ENCODE data around the gene RREB1. TPM values are rescaled to one million over a fixed set of nuclear protein-coding genes. Genes with fewer than 3 reads are reported as not detected.

RREB1 gene
- total RNA-seq, 1 experiment from 2014 or later, result 30.7 TPM

DNA sequence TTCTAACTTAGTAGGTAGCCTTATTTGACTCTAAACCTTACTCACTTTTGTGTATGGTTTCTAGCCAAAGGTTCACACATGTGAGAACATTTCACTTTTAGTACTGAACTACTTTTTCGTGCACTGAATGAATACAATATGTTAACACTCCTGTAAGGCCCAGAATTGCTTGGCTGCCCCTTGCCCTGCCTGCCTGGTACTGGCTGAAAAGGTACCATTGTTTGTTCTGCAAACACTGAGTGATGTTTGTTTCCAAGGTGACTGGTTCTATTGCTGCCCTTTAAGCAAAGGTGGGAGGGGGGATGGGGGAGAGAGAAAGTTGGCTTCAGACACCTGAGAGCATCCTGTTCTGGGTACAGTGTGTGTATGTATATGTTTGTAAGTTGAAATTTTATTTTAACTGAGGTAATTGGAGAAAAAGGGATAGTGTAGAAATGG, 31.2 kb downstream of the RREB1 start:
- ChIA-PET POLR2A (no interaction called here), CTCF (no interaction called here)
- TF ChIP-seq POLR2AphosphoS5 (IDR thresholded peaks at IDR 0.05; ENCODE audit: low read depth, low read length) (no peak), SIN3A (IDR thresholded peaks at IDR 0.05; ENCODE audit: borderline replicate concordance, insufficient read depth, low read depth, low read length) (no peak), TCF7L2 (IDR thresholded peaks at IDR 0.05; ENCODE audit: low read depth, low read length) (no peak)
- TF ChIP-seq, protein P1, sequence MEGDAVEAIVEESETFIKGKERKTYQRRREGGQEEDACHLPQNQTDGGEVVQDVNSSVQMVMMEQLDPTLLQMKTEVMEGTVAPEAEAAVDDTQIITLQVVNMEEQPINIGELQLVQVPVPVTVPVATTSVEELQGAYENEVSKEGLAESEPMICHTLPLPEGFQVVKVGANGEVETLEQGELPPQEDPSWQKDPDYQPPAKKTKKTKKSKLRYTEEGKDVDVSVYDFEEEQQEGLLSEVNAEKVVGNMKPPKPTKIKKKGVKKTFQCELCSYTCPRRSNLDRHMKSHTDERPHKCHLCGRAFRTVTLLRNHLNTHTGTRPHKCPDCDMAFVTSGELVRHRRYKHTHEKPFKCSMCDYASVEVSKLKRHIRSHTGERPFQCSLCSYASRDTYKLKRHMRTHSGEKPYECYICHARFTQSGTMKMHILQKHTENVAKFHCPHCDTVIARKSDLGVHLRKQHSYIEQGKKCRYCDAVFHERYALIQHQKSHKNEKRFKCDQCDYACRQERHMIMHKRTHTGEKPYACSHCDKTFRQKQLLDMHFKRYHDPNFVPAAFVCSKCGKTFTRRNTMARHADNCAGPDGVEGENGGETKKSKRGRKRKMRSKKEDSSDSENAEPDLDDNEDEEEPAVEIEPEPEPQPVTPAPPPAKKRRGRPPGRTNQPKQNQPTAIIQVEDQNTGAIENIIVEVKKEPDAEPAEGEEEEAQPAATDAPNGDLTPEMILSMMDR (IDR thresholded peaks at IDR 0.05), result no peak
- TF ChIP-seq, protein P2, sequence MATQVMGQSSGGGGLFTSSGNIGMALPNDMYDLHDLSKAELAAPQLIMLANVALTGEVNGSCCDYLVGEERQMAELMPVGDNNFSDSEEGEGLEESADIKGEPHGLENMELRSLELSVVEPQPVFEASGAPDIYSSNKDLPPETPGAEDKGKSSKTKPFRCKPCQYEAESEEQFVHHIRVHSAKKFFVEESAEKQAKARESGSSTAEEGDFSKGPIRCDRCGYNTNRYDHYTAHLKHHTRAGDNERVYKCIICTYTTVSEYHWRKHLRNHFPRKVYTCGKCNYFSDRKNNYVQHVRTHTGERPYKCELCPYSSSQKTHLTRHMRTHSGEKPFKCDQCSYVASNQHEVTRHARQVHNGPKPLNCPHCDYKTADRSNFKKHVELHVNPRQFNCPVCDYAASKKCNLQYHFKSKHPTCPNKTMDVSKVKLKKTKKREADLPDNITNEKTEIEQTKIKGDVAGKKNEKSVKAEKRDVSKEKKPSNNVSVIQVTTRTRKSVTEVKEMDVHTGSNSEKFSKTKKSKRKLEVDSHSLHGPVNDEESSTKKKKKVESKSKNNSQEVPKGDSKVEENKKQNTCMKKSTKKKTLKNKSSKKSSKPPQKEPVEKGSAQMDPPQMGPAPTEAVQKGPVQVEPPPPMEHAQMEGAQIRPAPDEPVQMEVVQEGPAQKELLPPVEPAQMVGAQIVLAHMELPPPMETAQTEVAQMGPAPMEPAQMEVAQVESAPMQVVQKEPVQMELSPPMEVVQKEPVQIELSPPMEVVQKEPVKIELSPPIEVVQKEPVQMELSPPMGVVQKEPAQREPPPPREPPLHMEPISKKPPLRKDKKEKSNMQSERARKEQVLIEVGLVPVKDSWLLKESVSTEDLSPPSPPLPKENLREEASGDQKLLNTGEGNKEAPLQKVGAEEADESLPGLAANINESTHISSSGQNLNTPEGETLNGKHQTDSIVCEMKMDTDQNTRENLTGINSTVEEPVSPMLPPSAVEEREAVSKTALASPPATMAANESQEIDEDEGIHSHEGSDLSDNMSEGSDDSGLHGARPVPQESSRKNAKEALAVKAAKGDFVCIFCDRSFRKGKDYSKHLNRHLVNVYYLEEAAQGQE (IDR thresholded peaks at IDR 0.05; ENCODE audit: insufficient read depth in 1 of 2, low read depth in 2 of 2, low read length in 1 of 2), result no peak
- Histone ChIP-seq H3K27ac (ENCODE audit: low read length) (peak overlapping the region; percentile 94), H3K36me3 (ENCODE audit: control insufficient read depth, insufficient read depth, low read length) (no peaks in the 10 kb centered on the region), H3K27me3 (ENCODE audit: control insufficient read depth, insufficient read depth, low read length) (no peaks in the 10 kb centered on the region), H3K4me3 (ENCODE audit: low read depth in 2 of 2, low read length in 2 of 2) (no peak overlapping the region), H3K4me1 (ENCODE audit: control insufficient read depth, insufficient read depth, low read length) (peaks cover 80% of the 10 kb centered on the region), H3K9me3 (ENCODE audit: control insufficient read depth, insufficient read depth, low read depth, low read length) (no peaks in the 10 kb centered on the region)
- intact Hi-C loops (cut with micrococcal nuclease; ENCODE audit: unreplicated experiment) (no loop called here), in situ Hi-C loops (cut with HindIII; ENCODE audit: low pct_unique_long_range_greater_than_20kb, low sequenced_read_pairs) (no loop called here)
- BruUV-seq (replicated peaks), result no TSS peak
- ATAC-seq (peak; percentile 14; the same call in 1 of the 2 replicates), DNase-seq (ENCODE audit: low read depth, low spot score) (no peak)

DNA sequence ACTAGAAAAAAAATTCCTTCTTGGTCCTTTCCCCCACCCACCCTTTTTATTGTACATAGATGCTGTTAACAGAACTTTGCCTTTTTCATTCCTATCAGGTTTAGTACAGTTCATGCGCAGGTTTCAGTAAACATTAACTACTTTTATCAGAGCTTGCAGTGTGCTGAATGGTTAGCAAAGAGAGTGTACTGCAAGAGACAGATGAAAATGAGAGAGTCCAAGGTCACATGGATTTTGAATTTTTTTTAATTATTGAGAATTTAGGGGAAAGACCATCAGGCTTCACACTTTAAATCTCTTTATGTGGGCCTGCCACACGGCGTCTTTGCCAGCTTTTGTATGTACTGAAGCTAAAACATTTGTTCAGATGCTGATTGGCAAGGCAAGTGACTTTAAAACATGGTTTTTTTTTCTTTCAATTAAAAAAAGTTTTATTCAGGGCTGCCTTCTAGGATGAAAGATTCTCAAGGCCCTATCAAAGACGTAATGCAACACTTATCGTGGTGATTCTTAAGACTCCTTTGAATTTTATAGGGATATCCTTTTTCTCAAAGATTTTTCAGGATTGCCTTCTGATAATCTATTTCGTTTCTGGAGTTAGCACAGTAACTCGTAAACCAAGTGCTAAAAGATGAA, 32.2 kb downstream of the RREB1 start:
- in situ Hi-C loops (cut with HindIII; ENCODE audit: low pct_unique_long_range_greater_than_20kb, low sequenced_read_pairs) (no loop called here), intact Hi-C loops (cut with micrococcal nuclease; ENCODE audit: unreplicated experiment) (no loop called here)
- no TSS peak for BruUV-seq (replicated peaks)
- Histone ChIP-seq H3K4me3 (ENCODE audit: low read depth in 2 of 2, low read length in 2 of 2) (peak overlapping the region; percentile 49 to 56; a peak in 3 of 4 replicates), H3K36me3 (ENCODE audit: control insufficient read depth, insufficient read depth, low read length) (no peaks in the 10 kb centered on the region), H3K27me3 (ENCODE audit: control insufficient read depth, insufficient read depth, low read length) (no peaks in the 10 kb centered on the region), H3K27ac (ENCODE audit: low read length) (peak overlapping the region; percentile 94), H3K4me1 (ENCODE audit: control insufficient read depth, insufficient read depth, low read length) (peaks cover 78% of the 10 kb centered on the region), H3K9me3 (ENCODE audit: control insufficient read depth, insufficient read depth, low read depth, low read length) (no peaks in the 10 kb centered on the region)
- DNase-seq (ENCODE audit: low read depth, low spot score) (no peak), ATAC-seq (no peak)
- TF ChIP-seq POLR2AphosphoS5 (IDR thresholded peaks at IDR 0.05; ENCODE audit: low read depth, low read length) (no peak), TCF7L2 (IDR thresholded peaks at IDR 0.05; ENCODE audit: low read depth, low read length) (no peak), SIN3A (IDR thresholded peaks at IDR 0.05; ENCODE audit: borderline replicate concordance, insufficient read depth, low read depth, low read length) (no peak)
- TF ChIP-seq, protein P2 (IDR thresholded peaks at IDR 0.05; ENCODE audit: insufficient read depth in 1 of 2, low read depth in 2 of 2, low read length in 1 of 2), result no peak
- TF ChIP-seq, protein P1 (IDR thresholded peaks at IDR 0.05), result no peak
- CTCF ChIA-PET, result no interaction called here
- POLR2A ChIA-PET, result no interaction called here
